Measurements from ENCODE around the gene NLGN1. TPM values are rescaled to one million over a fixed set of nuclear protein-coding genes. Genes with fewer than 3 reads are reported as not detected.

NLGN1 gene
- total and polyA plus RNA-seq, 4 experiments from 2014 or later = not detected

GRCh38 chr3:174122411-174122810 is 724.9 kb downstream of the NLGN1 start:
- no peak overlapping the region for H3K27ac Mint-ChIP-seq
- POLR2A ChIA-PET (ENCODE audit: partially characterized antibody) = no interaction called here

GRCh38 chr3:174125267-174125824 is 727.8 kb downstream of the NLGN1 start:
- Mint-ChIP-seq H3K4me3 (no peak overlapping the region), H3K27ac (peak overlapping the region in 1 of 7 donors; percentile 26), H3K36me3 (no peaks in the 10 kb centered on the region), H3K9me3 (peaks cover 0 to 4% (median 0%) of the 10 kb centered on the region in 8 donors), H3K4me1 (no peaks in the 10 kb centered on the region), H3K27me3 (no peaks in the 10 kb centered on the region)
- Histone ChIP-seq H3K36me3 (ENCODE audit: insufficient read depth, low read length) (no peaks in the 10 kb centered on the region), H3K4me1 (ENCODE audit: insufficient read depth, low read length) (no peaks in the 10 kb centered on the region), H3K9me3 (ENCODE audit: control insufficient read depth in 1 of 2, low read length in 2 of 2) (no peaks in the 10 kb centered on the region), H3K27ac (ENCODE audit: low read depth, low read length) (no peak overlapping the region), H3K4me3 (ENCODE audit: low read length in 2 of 2) (no peak overlapping the region), H3K27me3 (ENCODE audit: insufficient read depth, low read length) (no peaks in the 10 kb centered on the region)
- ChIA-PET CTCF (ENCODE audit: partially characterized antibody) (no interaction called here), POLR2A (ENCODE audit: partially characterized antibody) (no interaction called here)
- intact Hi-C loops (cut with micrococcal nuclease) = no loop called here
- no peak for DNase-seq

More at GRCh38 chr3:174122411-174122810, 724.9 kb downstream of the NLGN1 start:
- H3K27me3 Mint-ChIP-seq = no peaks in the 10 kb centered on the region
- H3K4me3 Mint-ChIP-seq = no peak overlapping the region
- Histone ChIP-seq H3K9me3 (ENCODE audit: control insufficient read depth in 1 of 2, low read length in 2 of 2) (no peaks in the 10 kb centered on the region), H3K27me3 (ENCODE audit: insufficient read depth, low read length) (no peaks in the 10 kb centered on the region), H3K4me1 (ENCODE audit: insufficient read depth, low read length) (no peaks in the 10 kb centered on the region), H3K4me3 (ENCODE audit: low read length in 2 of 2) (no peak overlapping the region), H3K27ac (ENCODE audit: low read depth, low read length) (no peak overlapping the region), H3K36me3 (ENCODE audit: insufficient read depth, low read length) (no peaks in the 10 kb centered on the region)
- H3K9me3 Mint-ChIP-seq = no peaks in the 10 kb centered on the region
- no peaks in the 10 kb centered on the region for H3K4me1 Mint-ChIP-seq
- DNase-seq = no peak
- no peaks in the 10 kb centered on the region for H3K36me3 Mint-ChIP-seq
- intact Hi-C loops (cut with micrococcal nuclease) = no loop called here
- CTCF ChIA-PET (ENCODE audit: partially characterized antibody) = no interaction called here

GRCh38 chr3:174126990-174127758 is 729.6 kb downstream of the NLGN1 start:
- Histone ChIP-seq H3K36me3 (ENCODE audit: insufficient read depth, low read length) (no peaks in the 10 kb centered on the region), H3K9me3 (ENCODE audit: control insufficient read depth in 1 of 2, low read length in 2 of 2) (no peaks in the 10 kb centered on the region), H3K4me3 (ENCODE audit: low read length in 2 of 2) (no peak overlapping the region), H3K27me3 (ENCODE audit: insufficient read depth, low read length) (no peaks in the 10 kb centered on the region), H3K27ac (ENCODE audit: low read depth, low read length) (no peak overlapping the region), H3K4me1 (ENCODE audit: insufficient read depth, low read length) (no peaks in the 10 kb centered on the region)
- intact Hi-C loops (cut with micrococcal nuclease) = no loop called here
- Mint-ChIP-seq H3K4me1 (no peaks in the 10 kb centered on the region), H3K36me3 (no peaks in the 10 kb centered on the region), H3K4me3 (no peak overlapping the region), H3K27me3 (no peaks in the 10 kb centered on the region), H3K9me3 (peaks cover 0 to 4% (median under 1%) of the 10 kb centered on the region in 8 donors), H3K27ac (no peak overlapping the region)
- ChIA-PET CTCF (ENCODE audit: partially characterized antibody) (no interaction called here), POLR2A (ENCODE audit: partially characterized antibody) (no interaction called here)
- DNase-seq = no peak

GRCh38 chr3:174132006-174132405 is 734.5 kb downstream of the NLGN1 start:
- H3K4me3 ChIP-seq (ENCODE audit: low read length in 2 of 2) = no peak overlapping the region
- H3K27ac ChIP-seq (ENCODE audit: low read depth, low read length) = no peak overlapping the region
- POLR2A ChIA-PET (ENCODE audit: partially characterized antibody) = no interaction called here
- no peaks in the 10 kb centered on the region for H3K4me1 Mint-ChIP-seq
- H3K27me3 ChIP-seq (ENCODE audit: insufficient read depth, low read length) = no peaks in the 10 kb centered on the region
- CTCF ChIA-PET (ENCODE audit: partially characterized antibody) = no interaction called here
- no peak overlapping the region for H3K27ac Mint-ChIP-seq
- H3K9me3 ChIP-seq (ENCODE audit: control insufficient read depth in 1 of 2, low read length in 2 of 2) = no peaks in the 10 kb centered on the region
- peaks cover 0 to 5% (median under 1%) of the 10 kb centered on the region in 8 donors for H3K9me3 Mint-ChIP-seq
- H3K4me3 Mint-ChIP-seq = no peak overlapping the region
- intact Hi-C loops (cut with micrococcal nuclease) = no loop called here
- H3K27me3 Mint-ChIP-seq = no peaks in the 10 kb centered on the region
- no peaks in the 10 kb centered on the region for H3K36me3 Mint-ChIP-seq
- no peaks in the 10 kb centered on the region for H3K36me3 ChIP-seq (ENCODE audit: insufficient read depth, low read length)
- DNase-seq = no peak
- H3K4me1 ChIP-seq (ENCODE audit: insufficient read depth, low read length) = no peaks in the 10 kb centered on the region

- no peak overlapping the region for H3K4me3 ChIP-seq (ENCODE audit: low read length in 2 of 2)
- H3K27me3 ChIP-seq (ENCODE audit: insufficient read depth, low read length) = no peaks in the 10 kb centered on the region
- no peak overlapping the region for H3K27ac ChIP-seq (ENCODE audit: low read depth, low read length)
- DNase-seq = no peak
- no peaks in the 10 kb centered on the region for H3K4me1 Mint-ChIP-seq
- H3K36me3 ChIP-seq (ENCODE audit: insufficient read depth, low read length) = no peaks in the 10 kb centered on the region
- intact Hi-C loops (cut with micrococcal nuclease) = no loop called here
- no peak overlapping the region for H3K4me3 Mint-ChIP-seq
- H3K9me3 ChIP-seq (ENCODE audit: control insufficient read depth in 1 of 2, low read length in 2 of 2) = no peaks in the 10 kb centered on the region
- no peak overlapping the region for H3K27ac Mint-ChIP-seq
- no peaks in the 10 kb centered on the region for H3K4me1 ChIP-seq (ENCODE audit: insufficient read depth, low read length)
- H3K9me3 Mint-ChIP-seq = peaks cover 0 to 5% (median under 1%) of the 10 kb centered on the region in 8 donors
- H3K27me3 Mint-ChIP-seq = no peaks in the 10 kb centered on the region
- CTCF ChIA-PET (ENCODE audit: partially characterized antibody) = no interaction called here
- no peaks in the 10 kb centered on the region for H3K36me3 Mint-ChIP-seq
- POLR2A ChIA-PET (ENCODE audit: partially characterized antibody) = no interaction called here
Measured at GRCh38 chr3:174132421-174133042, 735.0 kb downstream of the NLGN1 start.

- Histone ChIP-seq H3K9me3 (ENCODE audit: control insufficient read depth in 1 of 2, low read length in 2 of 2) (no peaks in the 10 kb centered on the region), H3K4me3 (ENCODE audit: low read length in 2 of 2) (no peak overlapping the region), H3K36me3 (ENCODE audit: insufficient read depth, low read length) (no peaks in the 10 kb centered on the region), H3K4me1 (ENCODE audit: insufficient read depth, low read length) (no peaks in the 10 kb centered on the region), H3K27ac (ENCODE audit: low read depth, low read length) (no peak overlapping the region), H3K27me3 (ENCODE audit: insufficient read depth, low read length) (no peaks in the 10 kb centered on the region)
- peaks cover 0 to 17% (median 4%) of the 10 kb centered on the region in 8 donors for H3K9me3 Mint-ChIP-seq
- no peaks in the 10 kb centered on the region for H3K36me3 Mint-ChIP-seq
- no peaks in the 10 kb centered on the region for H3K4me1 Mint-ChIP-seq
- H3K27ac Mint-ChIP-seq = no peak overlapping the region
- no peak for DNase-seq
- intact Hi-C loops (cut with micrococcal nuclease) = no loop called here
- CTCF ChIA-PET (ENCODE audit: partially characterized antibody) = no interaction called here
- no peak overlapping the region for H3K4me3 Mint-ChIP-seq
- POLR2A ChIA-PET (ENCODE audit: partially characterized antibody) = no interaction called here
- no peaks in the 10 kb centered on the region for H3K27me3 Mint-ChIP-seq
Measured at GRCh38 chr3:174146008-174146407, 748.5 kb downstream of the NLGN1 start.

- no peak overlapping the region for H3K27ac ChIP-seq (ENCODE audit: low read depth, low read length)
- no peaks in the 10 kb centered on the region for H3K4me1 Mint-ChIP-seq
- H3K4me1 ChIP-seq (ENCODE audit: insufficient read depth, low read length) = no peaks in the 10 kb centered on the region
- intact Hi-C loops (cut with micrococcal nuclease) = no loop called here
- no peaks in the 10 kb centered on the region for H3K27me3 Mint-ChIP-seq
- POLR2A ChIA-PET (ENCODE audit: partially characterized antibody) = no interaction called here
- no peaks in the 10 kb centered on the region for H3K27me3 ChIP-seq (ENCODE audit: insufficient read depth, low read length)
- H3K36me3 ChIP-seq (ENCODE audit: insufficient read depth, low read length) = no peaks in the 10 kb centered on the region
- H3K9me3 Mint-ChIP-seq = peaks cover 0 to 14% (median 1%) of the 10 kb centered on the region in 8 donors
- CTCF ChIA-PET (ENCODE audit: partially characterized antibody) = no interaction called here
- DNase-seq = no peak
- no peak overlapping the region for H3K4me3 Mint-ChIP-seq
- no peak overlapping the region for H3K4me3 ChIP-seq (ENCODE audit: low read length in 2 of 2)
- H3K27ac Mint-ChIP-seq = no peak overlapping the region
- H3K9me3 ChIP-seq (ENCODE audit: control insufficient read depth in 1 of 2, low read length in 2 of 2) = no peaks in the 10 kb centered on the region
- no peaks in the 10 kb centered on the region for H3K36me3 Mint-ChIP-seq
Measured at GRCh38 chr3:174147798-174148197, 750.3 kb downstream of the NLGN1 start.
